RPMI7951 (cell line): ENCODE measurements around the gene KANK3. TPM values are rescaled to one million over a fixed set of nuclear protein-coding genes. Genes with fewer than 3 reads are reported as not detected.

Experiments
- total RNA-seq: library from RNA; depleted of rRNA; stranded (reverse); fragments of >200 nt; shearing (Covaris generic); gene quantifications from 2 replicates; pipeline ENCODE4 v1.2.3, GENCODE V29; 2014; rRNA removed

The KANK3 gene
- total RNA-seq, 1 experiment from 2014 or later: 0.24 TPM

Other genes starting within 250 kb of the KANK3 start
- gene FBN3, start 193.7 kb downstream of the KANK3 start, total RNA-seq: not detected in 2 replicates
- gene CERS4, start 133.9 kb downstream of the KANK3 start, total RNA-seq: 0.24 TPM in 1 of 2 replicates, not detected in the other
- 49.7 and 71.9 TPM in 2 replicates for gene CD320, start 34.9 kb downstream of the KANK3 start, total RNA-seq
- 42.1 and 48.3 TPM in 2 replicates for gene NDUFA7, start 21.9 kb downstream of the KANK3 start, total RNA-seq
- gene RPS28, start 21.8 kb downstream of the KANK3 start, total RNA-seq: 246 and 255 TPM in 2 replicates
- gene ANGPTL4, start 20.9 kb upstream of the KANK3 start, total RNA-seq: 9.0 and 10.4 TPM in 2 replicates
- gene RAB11B, start 47.1 kb upstream of the KANK3 start, total RNA-seq: 10.3 and 16.1 TPM in 2 replicates
- 27.3 and 46.6 TPM in 2 replicates for gene MARCHF2, start 70.0 kb upstream of the KANK3 start, total RNA-seq
- 44.6 and 54.3 TPM in 2 replicates for gene HNRNPM, start 101.7 kb upstream of the KANK3 start, total RNA-seq
- not detected in 2 replicates for gene PRAM1, start 159.4 kb upstream of the KANK3 start, total RNA-seq
- gene ZNF414, start 170.9 kb upstream of the KANK3 start, total RNA-seq: 2.1 and 5.9 TPM in 2 replicates
- 0.36 and 0.49 TPM in 2 replicates for gene MYO1F, start 234.2 kb upstream of the KANK3 start, total RNA-seq